H9 (cell line): ENCODE measurements around the gene FRG2B. TPM values are rescaled to one million over a fixed set of nuclear protein-coding genes. Genes with fewer than 3 reads are reported as not detected.
"Not testable (repeated sequence)": the region's sequence is repeated elsewhere in the genome, so short reads cannot be mapped to it uniquely, and the experiment has no call there.

ENCODE experiments used
- DNase-seq: peaks from one replicate; pipeline ENCODE4 v3.0.0-alpha.2; 2017
- H2AFZ ChIP-seq: one replicate; pipeline ENCODE4 v1.6.1; 2013; ENCODE audit warnings: mild to moderate bottlenecking, low read length, control low read depth, moderate library complexity
- H2AK5ac ChIP-seq: 2 replicates; pipeline ENCODE4 v1.6.1; 2013; ENCODE audit warnings: low read length, control low read depth, mixed read lengths; ENCODE audit not compliant: insufficient read length
- H2BK120ac ChIP-seq: one replicate; pipeline ENCODE4 v1.6.1; 2013; ENCODE audit warnings: low read depth, mild to moderate bottlenecking, low read length, control low read depth, inconsistent platforms; ENCODE audit not compliant: poor library complexity, severe bottlenecking
- H2BK12ac ChIP-seq: 2 replicates; pipeline ENCODE4 v1.6.1; 2013; ENCODE audit warnings: low read length, control low read depth, mixed read lengths, low read depth; ENCODE audit not compliant: insufficient read length
- H2BK15ac ChIP-seq: 2 replicates; pipeline ENCODE4 v1.6.1; 2013; ENCODE audit warnings: low read depth, low read length, control low read depth
- H2BK20ac ChIP-seq: one replicate; pipeline ENCODE4 v1.6.1; 2013; ENCODE audit warnings: low read depth, mild to moderate bottlenecking, low read length, control low read depth, inconsistent platforms; ENCODE audit not compliant: poor library complexity, severe bottlenecking
- H2BK5ac ChIP-seq: 2 replicates; pipeline ENCODE4 v1.6.1; 2013; ENCODE audit warnings: low read length, control low read depth, mixed read lengths; ENCODE audit not compliant: insufficient read length
- H3K14ac ChIP-seq: 2 replicates; pipeline ENCODE4 v1.6.1; 2013; ENCODE audit warnings: low read length, control low read depth; ENCODE audit not compliant: insufficient read depth
- H3K18ac ChIP-seq: 2 replicates; pipeline ENCODE4 v1.6.1; 2013; ENCODE audit warnings: low read depth, mild to moderate bottlenecking, mixed read lengths, low read length, control low read depth; ENCODE audit not compliant: insufficient read length
- H3K23ac ChIP-seq: 2 replicates; pipeline ENCODE4 v1.6.1; 2013; ENCODE audit warnings: low read length, control low read depth, mixed read lengths, low read depth; ENCODE audit not compliant: insufficient read length
- H3K23me2 ChIP-seq: 2 replicates; pipeline ENCODE4 v1.6.1; 2013; ENCODE audit warnings: low read depth, mild to moderate bottlenecking, mixed read lengths, low read length, control low read depth; ENCODE audit not compliant: insufficient read length, poor library complexity, severe bottlenecking
- H3K27ac ChIP-seq: 2 replicates; pipeline ENCODE4 v1.5.1; 2013; ENCODE audit warnings: low read length, control low read depth, mixed read lengths, low read depth; ENCODE audit not compliant: insufficient read length
- H3K27me3 ChIP-seq: 2 replicates; pipeline ENCODE4 v1.6.1; 2013; ENCODE audit warnings: low read length, control low read depth, inconsistent platforms; ENCODE audit not compliant: insufficient read depth
- H3K4ac ChIP-seq: 2 replicates; pipeline ENCODE4 v1.6.1; 2013; ENCODE audit warnings: low read depth, mild to moderate bottlenecking, control low read depth, inconsistent platforms, low read length, moderate library complexity
- H3K4me1 ChIP-seq: 2 replicates; pipeline ENCODE4 v1.6.1; 2013; ENCODE audit warnings: low read length, control low read depth, inconsistent platforms; ENCODE audit not compliant: insufficient read depth
- H3K4me2 ChIP-seq: 2 replicates; pipeline ENCODE4 v1.6.1; 2013; ENCODE audit warnings: low read length, control low read depth, mixed read lengths; ENCODE audit not compliant: insufficient read length, insufficient read depth
- H3K56ac ChIP-seq: 2 replicates; pipeline ENCODE4 v1.6.1; 2013; ENCODE audit warnings: low read depth, mild to moderate bottlenecking, mixed read lengths, low read length, control low read depth; ENCODE audit not compliant: insufficient read length
- H3K79me1 ChIP-seq: 2 replicates; pipeline ENCODE4 v1.6.1; 2013; ENCODE audit warnings: low read depth, mild to moderate bottlenecking, moderate library complexity, low read length, control low read depth, inconsistent platforms; ENCODE audit not compliant: insufficient read depth, poor library complexity, severe bottlenecking
- H3K79me2 ChIP-seq: 2 replicates; pipeline ENCODE4 v1.6.1; 2013; ENCODE audit warnings: low read length, control low read depth, inconsistent platforms; ENCODE audit not compliant: insufficient read depth
- H3K9ac ChIP-seq: 2 replicates; pipeline ENCODE4 v1.6.1; 2013; ENCODE audit warnings: low read length, control low read depth, mixed read lengths; ENCODE audit not compliant: insufficient read length; ENCODE audit errors: extremely low read depth
- H3K9me3 ChIP-seq: one replicate; pipeline ENCODE4 v1.6.1; 2013; ENCODE audit warnings: low read depth, low read length, inconsistent platforms; ENCODE audit not compliant: control insufficient read depth
- H3T11ph ChIP-seq: one replicate; pipeline ENCODE4 v1.6.1; 2013; ENCODE audit warnings: mild to moderate bottlenecking, low read length, control low read depth, inconsistent platforms
- H4K20me1 ChIP-seq: one replicate; pipeline ENCODE4 v1.6.1; 2013; ENCODE audit not compliant: control insufficient read depth, insufficient read length, insufficient read depth
- H4K5ac ChIP-seq: 2 replicates; pipeline ENCODE4 v1.6.1; 2013; ENCODE audit warnings: low read depth, mild to moderate bottlenecking, mixed read lengths, low read length, control low read depth; ENCODE audit not compliant: insufficient read length
- H4K8ac ChIP-seq: replicated peaks from 2 replicates; pipeline ENCODE4 v1.6.1; 2013; ENCODE audit warnings: low read length, control low read depth, mixed read lengths, low read depth; ENCODE audit not compliant: insufficient read length
- H4K91ac ChIP-seq: 2 replicates; pipeline ENCODE4 v1.6.1; 2013; ENCODE audit warnings: low read depth, mild to moderate bottlenecking, moderate library complexity, mixed read lengths, low read length, control low read depth; ENCODE audit not compliant: insufficient read length
- H3K27ac Mint-ChIP-seq, 3 experiments: 2 replicates in 2 of 3; 3 replicates in 1 of 3; pipeline ENCODE4 v1.8.0; 2020 to 2021; ENCODE audit warnings: mixed read lengths in 3 of 3, mild to moderate bottlenecking in 1 of 3, moderate library complexity in 1 of 3
- H3K27me3 Mint-ChIP-seq: 2 replicates; pipeline ENCODE4 v1.8.0; 2021; ENCODE audit warnings: low read depth, mild to moderate bottlenecking, moderate library complexity, mixed read lengths
- H3K36me3 Mint-ChIP-seq, 3 experiments: 2 replicates in 2 of 3; 3 replicates in 1 of 3; pipeline ENCODE4 v1.8.0; 2020 to 2021; ENCODE audit warnings: low read depth in 3 of 3, mixed read lengths in 3 of 3; ENCODE audit not compliant: insufficient read depth in 1 of 3
- H3K4me1 Mint-ChIP-seq, 2 experiments: 2 replicates each; pipeline ENCODE4 v1.8.0; 2020; ENCODE audit warnings: mixed read lengths in 2 of 2
- H3K4me3 Mint-ChIP-seq, 2 experiments: 2 replicates in 1 of 2; 3 replicates in 1 of 2; pipeline ENCODE4 v1.8.0; 2020 to 2021; ENCODE audit warnings: mild to moderate bottlenecking in 2 of 2, mixed read lengths in 2 of 2, moderate library complexity in 1 of 2
- H3K9me3 Mint-ChIP-seq, 2 experiments: 2 replicates in 1 of 2; 3 replicates in 1 of 2; pipeline ENCODE4 v1.8.0; 2020; ENCODE audit warnings: mild to moderate bottlenecking in 2 of 2, mixed read lengths in 2 of 2, moderate library complexity in 1 of 2
- CTCF ChIP-seq: fragments of 200-600 bp; sonication (generic); conservative IDR thresholded peaks from 3 replicates; pipeline ENCODE4 v1.8.0; 2021; ENCODE audit warnings: antibody characterized with exemption, mild to moderate bottlenecking
- WGBS: extraction: QIAGEN DNeasy Blood & Tissue Kit; methylation state at CpG from one replicate; pipeline ENCODE4 v1.1.7; 2013; ENCODE audit warnings: missing lambda C conversion rate, low lambda C conversion rate, mixed read lengths; ENCODE audit not compliant: insufficient read length; ENCODE audit errors: extremely low coverage; 5-methylcytosine and 5-hydroxymethylcytosine counted together
- total RNA-seq: library from RNA; stranded (reverse); gene quantifications from 2 replicates; pipeline ENCODE4 v1.2.1, GENCODE V29; 2021

FRG2B gene
- total RNA-seq, 1 experiment from 2014 or later: not detected

- no peak for DNase-seq
- Histone ChIP-seq H2AK5ac (no peak overlapping the region), H3K14ac (no peak overlapping the region), H3K27ac (no peak overlapping the region), H3K23me2 (no peaks in the 10 kb centered on the region), H3K56ac (no peak overlapping the region), H2BK120ac (no peak overlapping the region), H3K27me3 (no peaks in the 10 kb centered on the region), H3K4me1 (no peaks in the 10 kb centered on the region), H3K79me1 (no peaks in the 10 kb centered on the region), H4K20me1 (no peaks in the 10 kb centered on the region), H3K18ac (no peak overlapping the region), H4K8ac (no peak overlapping the region), H2BK15ac (no peak overlapping the region), H3K4ac (no peak overlapping the region), H3K79me2 (no peaks in the 10 kb centered on the region), H4K91ac (no peak overlapping the region), H2AFZ (no peak overlapping the region), H3K9me3 (peaks cover 60% of the 10 kb centered on the region), H3T11ph (no peak overlapping the region), H4K5ac (no peak overlapping the region), H2BK12ac (no peak overlapping the region), H2BK20ac (no peak overlapping the region), H2BK5ac (no peak overlapping the region), H3K4me2 (no peak overlapping the region), H3K23ac (no peak overlapping the region), H3K9ac (no peak overlapping the region)
- no peak overlapping the region for H3K4me3 Mint-ChIP-seq
- no peak overlapping the region for H3K27ac Mint-ChIP-seq
- TF ChIP-seq CTCF: no peak
- H3K27me3 Mint-ChIP-seq: no peaks in the 10 kb centered on the region; the same call in 1 of the 2 replicates
- WGBS: no CpG with 5 or more reads among the region's 13 CpGs
- H3K4me1 Mint-ChIP-seq: no peaks in the 10 kb centered on the region
- H3K36me3 Mint-ChIP-seq: peaks cover 5 to 28% (median 17%) of the 10 kb centered on the region in 3 experiments; a peak in 6 of 7 replicates
- peaks cover 74 to 86% of the 10 kb centered on the region in 2 experiments for H3K9me3 Mint-ChIP-seq
Observed at GRCh38 chr10:133590226-133590969, 36.2 kb downstream of the FRG2B start.

GRCh38 chr10:133577037-133577436 lies 49.6 kb downstream of the FRG2B start:
- H3K23me2 ChIP-seq, H3K4me1 ChIP-seq, H2AK5ac ChIP-seq, H2BK120ac ChIP-seq, H3K18ac ChIP-seq, H2AFZ ChIP-seq, H3K79me2 ChIP-seq, H3T11ph ChIP-seq, H3K4me2 ChIP-seq, H3K9ac ChIP-seq, H3K23ac ChIP-seq, DNase-seq, H4K8ac ChIP-seq, H3K56ac ChIP-seq, H2BK20ac ChIP-seq, H3K27ac Mint-ChIP-seq, H2BK15ac ChIP-seq, H2BK12ac ChIP-seq, H4K91ac ChIP-seq, H4K20me1 ChIP-seq, H4K5ac ChIP-seq, H3K4ac ChIP-seq, H3K4me3 Mint-ChIP-seq, H3K4me1 Mint-ChIP-seq, H3K14ac ChIP-seq, H3K79me1 ChIP-seq, H3K27me3 Mint-ChIP-seq, H3K27ac ChIP-seq, H3K27me3 ChIP-seq, H2BK5ac ChIP-seq: not testable (repeated sequence)
- H3K9me3 ChIP-seq: peaks cover 18% of the 10 kb centered on the region
- peaks cover 44 to 54% of the 10 kb centered on the region in 2 experiments for H3K9me3 Mint-ChIP-seq
- no CpG with 5 or more reads among the region's 31 CpGs for WGBS
- H3K36me3 Mint-ChIP-seq: peaks cover 0 to 15% (median 4%) of the 10 kb centered on the region in 3 experiments; a peak in 5 of 7 replicates
